GM19351 (cell line): ENCODE results near the gene SCAF11.
"Not testable (repeated sequence)": the region's sequence is repeated elsewhere in the genome, so short reads cannot be mapped to it uniquely, and the experiment has no call there.

Experiments used
- ATAC-seq: cut with Tn5 transposase; IDR thresholded peaks from one replicate; pipeline ENCODE4 v1.9.1; 2021; ENCODE audit warnings: mild to moderate bottlenecking, moderate library complexity; ENCODE audit not compliant: unreplicated experiment

The SCAF11 gene, protein sequence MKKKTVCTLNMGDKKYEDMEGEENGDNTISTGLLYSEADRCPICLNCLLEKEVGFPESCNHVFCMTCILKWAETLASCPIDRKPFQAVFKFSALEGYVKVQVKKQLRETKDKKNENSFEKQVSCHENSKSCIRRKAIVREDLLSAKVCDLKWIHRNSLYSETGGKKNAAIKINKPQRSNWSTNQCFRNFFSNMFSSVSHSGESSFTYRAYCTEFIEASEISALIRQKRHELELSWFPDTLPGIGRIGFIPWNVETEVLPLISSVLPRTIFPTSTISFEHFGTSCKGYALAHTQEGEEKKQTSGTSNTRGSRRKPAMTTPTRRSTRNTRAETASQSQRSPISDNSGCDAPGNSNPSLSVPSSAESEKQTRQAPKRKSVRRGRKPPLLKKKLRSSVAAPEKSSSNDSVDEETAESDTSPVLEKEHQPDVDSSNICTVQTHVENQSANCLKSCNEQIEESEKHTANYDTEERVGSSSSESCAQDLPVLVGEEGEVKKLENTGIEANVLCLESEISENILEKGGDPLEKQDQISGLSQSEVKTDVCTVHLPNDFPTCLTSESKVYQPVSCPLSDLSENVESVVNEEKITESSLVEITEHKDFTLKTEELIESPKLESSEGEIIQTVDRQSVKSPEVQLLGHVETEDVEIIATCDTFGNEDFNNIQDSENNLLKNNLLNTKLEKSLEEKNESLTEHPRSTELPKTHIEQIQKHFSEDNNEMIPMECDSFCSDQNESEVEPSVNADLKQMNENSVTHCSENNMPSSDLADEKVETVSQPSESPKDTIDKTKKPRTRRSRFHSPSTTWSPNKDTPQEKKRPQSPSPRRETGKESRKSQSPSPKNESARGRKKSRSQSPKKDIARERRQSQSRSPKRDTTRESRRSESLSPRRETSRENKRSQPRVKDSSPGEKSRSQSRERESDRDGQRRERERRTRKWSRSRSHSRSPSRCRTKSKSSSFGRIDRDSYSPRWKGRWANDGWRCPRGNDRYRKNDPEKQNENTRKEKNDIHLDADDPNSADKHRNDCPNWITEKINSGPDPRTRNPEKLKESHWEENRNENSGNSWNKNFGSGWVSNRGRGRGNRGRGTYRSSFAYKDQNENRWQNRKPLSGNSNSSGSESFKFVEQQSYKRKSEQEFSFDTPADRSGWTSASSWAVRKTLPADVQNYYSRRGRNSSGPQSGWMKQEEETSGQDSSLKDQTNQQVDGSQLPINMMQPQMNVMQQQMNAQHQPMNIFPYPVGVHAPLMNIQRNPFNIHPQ (N-terminal part only)

DNA sequence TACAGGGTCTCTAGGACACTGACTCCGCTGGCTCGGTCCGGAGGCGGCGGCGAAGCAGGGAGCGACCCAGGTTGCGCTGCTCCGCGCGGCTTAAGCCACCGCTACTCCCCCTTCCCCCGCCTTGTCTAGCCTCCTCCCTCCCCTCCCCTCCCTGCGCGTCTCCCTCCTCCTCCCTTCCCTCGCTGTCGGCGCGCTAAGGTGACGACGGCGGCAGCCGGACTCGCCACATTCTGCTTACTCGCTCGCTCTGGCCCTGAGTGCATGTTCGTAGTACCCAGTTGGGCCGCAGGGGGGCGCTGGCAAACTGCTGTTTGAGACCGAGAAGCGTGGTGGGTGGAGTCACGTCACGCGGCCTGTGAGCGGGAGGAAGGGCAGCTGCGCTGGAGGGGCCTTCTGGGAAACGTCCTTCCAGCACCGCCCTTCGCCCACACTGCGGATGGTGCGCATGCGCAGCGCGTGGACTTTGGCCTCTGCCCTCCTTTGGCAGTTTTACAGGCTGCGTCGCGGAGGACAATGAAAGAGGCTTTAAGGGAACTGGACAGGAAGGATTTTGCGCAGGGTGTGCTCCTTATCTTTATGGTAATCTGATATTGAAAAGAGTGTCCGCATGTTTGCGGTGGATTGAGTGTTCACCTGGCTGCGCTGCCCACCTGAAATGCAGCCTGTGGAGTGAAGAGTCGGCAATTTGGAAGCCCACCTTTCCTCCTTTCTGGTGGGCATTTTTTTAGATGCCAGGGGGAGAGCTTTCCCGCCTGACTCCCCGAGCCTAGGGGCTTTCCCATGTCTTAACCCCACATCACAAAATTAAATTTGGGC lies at the start of gene SCAF11:
Gene SCAF11 (minus strand): TSS at position 107 of the 816 bp plus-strand sequence. CDS start 26,407 bp downstream, outside the sequence.
- ATAC-seq: peak; percentile 64

DNA sequence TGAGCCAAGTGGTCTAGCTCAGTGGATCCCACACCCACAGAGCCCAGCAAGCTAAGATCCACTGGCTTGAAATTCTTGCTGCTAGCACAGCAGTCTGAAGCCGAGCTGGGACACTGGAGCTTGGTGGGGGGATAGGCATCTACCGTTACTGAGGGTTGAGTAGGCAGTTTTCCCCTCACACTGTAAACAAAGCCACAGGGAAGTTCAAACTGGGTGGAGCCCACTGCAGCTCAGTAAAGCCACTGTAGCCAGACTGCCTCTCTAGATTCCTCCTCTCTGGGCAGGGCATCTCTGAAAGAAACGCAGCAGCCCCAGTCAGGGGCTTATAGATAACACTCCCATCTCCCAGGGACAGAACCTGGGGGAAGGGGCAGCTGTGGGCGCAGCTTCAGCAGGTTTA lies 46.7 kb upstream of the SCAF11 start:
- ATAC-seq: not testable (repeated sequence)

DNA sequence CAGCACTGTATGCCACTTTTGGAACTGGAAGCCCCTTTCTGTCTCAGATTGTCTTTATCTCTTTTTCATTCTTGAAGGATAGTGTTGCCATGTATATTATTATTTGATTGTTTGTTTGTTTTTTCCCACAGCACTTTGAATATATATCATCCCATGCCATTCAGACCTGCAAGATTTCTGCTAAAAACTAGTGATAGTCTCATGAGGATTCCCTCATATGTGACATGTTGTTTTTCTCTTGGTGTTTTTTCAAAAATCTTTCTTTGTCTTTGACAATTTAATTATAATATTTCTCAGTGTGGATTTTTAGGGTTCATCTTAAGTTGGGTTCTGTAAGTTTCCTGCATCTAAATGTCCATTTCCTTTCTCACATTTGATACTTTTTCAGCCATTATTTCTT lies 36.8 kb upstream of the SCAF11 start:
- no peak for ATAC-seq

DNA sequence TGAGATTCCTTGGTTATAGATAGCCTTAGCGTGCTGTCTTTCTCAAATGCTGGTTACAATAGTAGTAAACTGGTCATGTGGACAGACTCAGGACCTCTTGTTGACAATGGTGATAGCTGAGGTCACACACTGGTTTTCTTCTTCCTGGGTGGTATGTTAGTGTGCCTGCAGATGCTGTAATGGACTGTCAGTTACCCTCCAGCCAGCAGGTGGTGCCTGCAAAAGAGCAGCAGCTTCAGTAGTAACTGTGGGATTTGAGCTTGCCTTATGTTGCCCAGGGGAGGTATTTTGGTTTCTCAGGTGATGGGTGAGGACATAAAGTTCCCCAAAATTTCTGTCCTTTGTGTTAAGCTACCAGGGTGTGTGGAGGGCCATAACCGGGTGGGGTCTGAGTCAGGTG lies 33.7 kb upstream of the SCAF11 start:
- ATAC-seq: no peak

DNA sequence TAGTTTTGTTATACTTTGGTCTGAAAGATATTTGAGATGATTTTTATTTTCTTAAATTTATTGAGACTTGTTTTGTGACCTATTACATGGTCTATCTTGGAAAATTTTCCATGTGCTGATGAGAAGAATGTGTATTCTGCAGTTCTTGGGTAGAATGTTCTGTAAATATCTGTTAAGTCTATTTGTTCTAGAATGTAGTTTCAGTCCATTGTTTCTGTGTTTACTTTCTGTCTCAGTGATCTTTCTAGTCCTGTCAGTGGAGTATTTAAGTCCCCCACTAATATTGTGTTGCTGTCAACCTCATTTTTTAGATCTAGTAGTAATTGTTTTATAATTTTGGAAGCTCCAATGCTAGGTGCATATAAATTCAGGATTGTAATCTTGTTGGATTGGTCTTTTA lies 30.4 kb upstream of the SCAF11 start:
- no peak for ATAC-seq

DNA sequence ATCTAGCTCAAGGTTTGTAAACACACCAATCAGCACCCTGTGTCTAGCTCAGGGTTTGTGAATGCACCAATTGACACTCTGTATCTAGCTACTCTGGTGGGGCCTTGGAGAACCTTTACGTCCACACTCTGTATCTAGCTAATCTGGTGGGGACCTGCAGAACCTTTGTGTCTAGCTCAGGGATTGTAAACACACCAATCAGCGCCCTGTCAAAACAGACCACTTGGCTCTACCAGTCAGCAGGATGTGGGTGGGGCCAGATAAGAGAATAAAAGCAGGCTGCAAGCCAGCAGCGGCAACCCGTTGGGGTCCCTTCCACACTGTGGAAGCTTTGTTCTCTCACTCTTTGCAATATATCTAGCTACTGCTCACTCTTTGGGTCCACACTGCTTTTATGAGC lies 28.3 kb upstream of the SCAF11 start:
- not testable (repeated sequence) for ATAC-seq

DNA sequence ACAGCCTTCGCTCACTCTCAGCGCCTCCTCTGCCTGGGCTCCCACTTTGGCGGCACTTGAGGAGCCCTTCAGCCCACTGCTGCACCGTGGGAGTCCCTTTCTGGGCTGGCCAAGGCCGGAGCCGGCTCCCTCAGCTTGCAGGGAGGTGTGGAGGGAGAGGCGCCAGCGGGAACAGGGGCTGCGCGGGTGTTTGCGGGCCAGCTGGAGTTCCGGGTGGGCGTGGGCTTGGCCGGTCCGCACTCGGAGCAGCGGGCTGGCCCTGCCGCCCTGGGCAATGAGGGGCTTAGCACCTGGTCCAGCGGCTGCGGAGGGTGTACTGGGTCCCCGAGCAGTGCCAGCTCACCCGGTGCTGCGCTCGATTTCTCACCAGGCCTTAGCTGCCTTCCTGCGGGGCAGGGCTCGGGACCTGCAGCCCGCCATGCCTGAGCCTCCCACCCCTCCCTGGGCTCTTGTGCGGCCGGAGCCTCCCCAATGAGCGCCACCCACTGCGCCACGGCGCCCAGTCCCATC lies 27.5 kb upstream of the SCAF11 start:
- not testable (repeated sequence) for ATAC-seq

DNA sequence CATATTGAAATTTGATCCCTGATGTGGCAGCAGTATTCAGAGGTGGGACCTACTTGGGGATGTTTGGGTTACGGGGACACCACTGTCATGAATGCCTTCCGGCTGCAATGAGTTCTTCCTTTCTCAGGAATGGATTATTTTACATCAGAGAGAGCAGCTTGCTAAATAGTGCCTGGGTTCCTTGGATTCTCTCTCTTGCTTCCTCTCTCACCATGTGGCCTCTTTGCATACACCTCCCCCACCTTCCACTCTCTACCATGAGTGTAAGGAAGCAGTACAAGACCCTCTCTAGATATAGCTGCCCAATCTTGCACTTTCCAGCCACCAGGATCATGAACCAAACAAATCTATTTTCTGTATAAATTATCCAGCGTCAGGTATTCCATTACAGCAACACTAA lies 15.4 kb upstream of the SCAF11 start:
- ATAC-seq: no peak

DNA sequence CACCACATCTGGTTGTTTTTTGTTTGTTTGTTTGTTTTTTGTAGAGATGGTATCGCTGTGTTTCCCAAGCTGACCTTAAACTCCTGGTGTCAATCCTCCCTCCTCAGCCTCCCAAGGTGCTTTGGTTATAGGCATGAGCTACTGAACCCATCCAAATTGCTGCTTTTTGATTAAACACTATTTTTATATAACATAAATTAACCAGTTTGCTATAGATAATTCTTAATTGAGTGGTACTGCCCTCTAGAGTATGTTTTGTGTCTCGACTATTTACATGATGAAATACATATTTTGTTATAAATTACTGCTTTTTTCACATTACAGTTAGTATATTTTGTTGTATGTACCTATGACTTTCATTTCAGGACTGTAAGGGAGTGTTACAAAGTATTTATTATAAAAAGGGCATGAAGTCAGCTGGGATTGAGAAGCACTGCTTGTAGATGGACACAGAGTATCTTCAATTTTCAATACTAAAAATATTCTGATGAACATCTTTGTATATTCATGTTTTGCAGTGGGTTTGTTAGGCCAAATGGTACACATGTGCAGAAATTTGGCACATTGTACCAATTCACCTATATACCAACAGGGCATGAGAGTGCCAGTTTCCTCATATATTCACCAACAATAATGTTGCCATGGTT lies 14.9 kb upstream of the SCAF11 start:
- no peak for ATAC-seq

DNA sequence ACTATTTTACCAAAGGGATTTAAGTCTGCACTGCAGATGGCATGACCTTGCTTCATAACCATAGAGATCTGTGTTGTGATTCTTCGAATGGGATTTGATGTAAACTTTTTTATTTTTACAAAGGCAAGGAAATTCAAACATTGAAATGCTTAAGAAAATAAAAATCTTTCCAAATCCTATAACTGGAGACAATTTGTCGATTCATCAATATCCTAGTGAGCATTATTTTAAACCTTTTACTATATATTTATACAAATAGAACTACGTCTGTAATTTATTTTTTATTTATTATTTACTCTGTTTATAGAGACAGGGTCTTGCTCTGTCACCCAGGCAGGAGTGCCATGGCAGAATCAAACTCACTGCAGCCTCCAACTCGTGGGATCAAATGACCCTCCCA lies 14.3 kb upstream of the SCAF11 start:
- no peak for ATAC-seq

DNA sequence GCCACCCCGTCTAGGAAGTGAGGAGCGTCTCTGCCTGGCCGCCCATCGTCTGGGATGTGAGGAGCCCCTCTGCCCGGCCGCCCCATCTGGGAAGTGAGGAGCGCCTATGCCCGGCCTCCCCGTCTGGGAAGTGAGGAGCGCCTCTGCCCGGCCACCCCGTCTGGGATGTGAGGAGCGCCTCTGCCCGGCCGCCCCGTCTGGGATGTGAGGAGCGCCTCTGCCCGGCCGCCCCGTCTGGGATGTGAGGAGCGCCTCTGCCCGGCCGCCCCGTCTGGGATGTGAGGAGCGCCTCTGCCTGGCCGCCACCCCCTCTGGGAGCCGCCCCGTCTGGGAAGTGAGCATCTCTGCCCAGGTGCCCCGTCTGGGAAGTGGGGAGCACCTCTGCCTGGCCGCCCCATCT lies 9.7 kb upstream of the SCAF11 start:
- ATAC-seq: not testable (repeated sequence)

DNA sequence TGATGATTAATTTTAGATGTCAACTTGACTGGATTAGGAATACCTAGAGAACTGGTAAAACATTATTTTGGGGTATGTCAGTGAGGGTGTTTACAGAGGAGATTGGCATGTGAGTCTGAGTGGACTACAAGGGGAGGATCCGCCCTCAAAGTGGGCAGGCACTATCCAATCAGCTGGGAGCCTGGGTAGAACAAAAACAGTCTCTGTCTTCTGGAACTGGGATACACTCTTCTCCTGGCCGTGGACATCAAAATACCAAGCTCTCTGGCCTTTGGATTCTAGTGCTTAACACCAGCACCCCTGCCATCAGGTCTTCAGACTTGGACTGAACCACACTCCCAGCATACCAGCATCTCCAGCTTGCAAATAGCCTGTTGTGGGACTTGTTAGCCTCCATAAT lies 4.4 kb upstream of the SCAF11 start:
- no peak for ATAC-seq

DNA sequence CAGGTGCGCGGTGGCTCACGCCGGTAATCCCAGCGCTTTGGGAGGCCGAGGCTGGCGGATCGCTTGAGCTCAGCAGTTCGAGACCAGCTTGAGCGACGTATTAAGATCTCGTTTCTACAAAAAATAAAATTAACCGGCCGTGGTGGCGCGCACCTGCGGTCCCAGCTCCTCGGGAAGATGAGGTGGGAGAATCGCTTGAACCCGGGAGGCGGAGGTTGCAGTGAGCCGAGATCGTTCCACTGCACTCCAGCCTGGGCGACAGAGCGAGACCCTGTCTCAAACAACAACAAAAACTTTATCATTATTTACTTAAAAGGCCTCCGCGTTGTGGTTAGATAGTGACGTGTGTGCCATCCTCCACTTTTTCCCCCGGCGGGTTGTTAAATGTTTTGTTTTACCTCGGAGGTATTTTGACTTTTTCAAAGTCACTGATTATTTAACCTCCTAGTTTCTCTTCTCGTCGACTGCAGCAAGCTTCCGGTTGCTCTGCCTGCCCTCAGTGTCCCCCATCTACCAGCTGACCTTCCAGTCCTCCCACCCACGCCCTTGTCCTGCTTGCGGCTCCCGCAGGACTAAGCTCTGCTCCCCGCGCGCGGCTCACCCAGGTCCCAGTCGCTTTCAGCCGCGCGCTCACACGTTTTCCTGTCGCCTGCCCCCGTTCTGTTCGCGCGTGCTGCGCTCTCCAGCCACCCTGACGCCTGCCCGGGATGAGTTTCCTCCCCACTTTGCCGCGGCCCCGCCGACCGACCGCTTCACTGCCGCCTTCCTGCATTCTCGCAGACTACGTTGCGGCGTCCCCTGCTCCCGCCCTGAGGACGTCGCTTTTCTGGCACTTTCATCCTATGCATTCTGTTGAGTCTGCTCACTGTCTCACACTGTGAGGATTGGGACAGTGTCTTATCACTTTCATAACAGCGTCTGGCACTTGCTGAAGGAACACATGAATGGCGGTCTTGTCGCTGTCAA lies 1.2 kb upstream of the SCAF11 start:
- ATAC-seq: peak; percentile 28

DNA sequence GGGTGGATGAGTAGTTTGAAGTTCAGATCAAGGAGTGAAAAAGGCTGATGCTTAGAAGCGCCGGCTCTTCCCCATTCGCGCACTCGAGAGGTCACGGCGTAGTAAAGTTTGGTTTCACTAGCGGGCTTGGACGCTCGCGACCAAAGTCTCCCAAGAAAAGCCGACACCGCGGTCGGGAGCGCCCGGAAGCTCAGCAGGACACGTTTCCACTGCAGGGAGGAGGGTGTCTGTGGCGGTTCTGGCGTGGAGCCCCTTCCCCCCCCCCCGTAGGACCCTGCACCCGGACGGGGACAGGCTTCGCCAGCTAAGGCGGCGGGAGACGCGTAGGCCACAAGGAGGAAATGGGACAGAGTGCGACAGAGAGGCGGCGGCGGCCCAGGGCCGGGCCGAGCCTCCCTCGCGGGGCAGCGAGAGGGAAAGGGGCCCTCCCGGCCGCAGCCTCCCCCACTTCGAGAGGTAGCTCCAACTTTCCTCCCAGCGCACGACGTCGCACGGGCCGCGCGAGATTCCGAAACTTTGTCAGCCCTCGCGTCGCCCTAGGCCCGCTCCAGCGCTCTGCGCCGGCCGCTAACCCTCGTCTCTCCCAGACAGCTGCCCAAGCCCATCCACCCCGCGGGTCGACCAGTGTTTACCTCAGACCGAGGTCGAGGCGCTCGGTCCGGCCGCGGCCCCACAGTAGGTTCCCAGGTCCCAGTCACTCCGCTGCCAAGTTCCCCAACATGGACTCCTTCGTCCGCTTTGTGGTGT lies 480 bp downstream of the SCAF11 start:
- peak; percentile 19 for ATAC-seq

DNA sequence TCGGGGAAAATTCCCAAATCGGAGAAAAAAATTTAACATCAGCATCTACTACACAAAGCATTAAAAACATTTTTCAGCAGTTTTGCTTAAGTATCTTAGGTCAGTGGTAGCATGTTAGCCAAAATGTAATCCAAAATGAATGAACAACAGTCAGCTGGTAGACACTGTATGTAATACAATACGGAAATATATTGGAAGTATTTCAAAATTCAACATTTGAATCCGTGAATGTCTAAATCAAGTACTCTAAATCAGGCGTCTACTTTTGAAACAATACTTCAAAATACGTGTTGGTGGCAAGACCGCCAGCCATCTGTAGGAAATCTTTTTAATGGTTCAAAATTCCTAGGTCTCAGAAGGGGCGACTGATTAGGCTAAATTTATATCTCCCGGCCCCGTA lies 1.1 kb downstream of the SCAF11 start:
- ATAC-seq: no peak

DNA sequence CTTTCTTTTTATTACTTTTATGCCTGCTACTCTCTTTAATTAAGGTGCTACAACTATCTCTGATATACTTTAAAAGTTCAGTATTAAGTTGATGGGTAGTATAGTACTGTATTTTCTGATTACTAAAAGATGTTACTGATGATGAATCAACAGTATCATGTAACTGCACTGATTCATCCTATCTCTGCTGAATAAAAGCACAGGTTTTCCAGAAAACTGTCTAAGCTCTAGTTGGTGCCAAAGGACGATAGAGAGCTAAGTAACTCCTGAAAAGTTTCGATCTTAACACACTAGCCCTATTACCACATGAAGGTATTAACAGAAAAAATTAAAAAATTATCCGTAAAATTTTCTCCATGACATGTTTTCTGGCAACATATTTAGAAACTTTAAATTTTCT lies 2.1 kb downstream of the SCAF11 start:
- no peak for ATAC-seq

DNA sequence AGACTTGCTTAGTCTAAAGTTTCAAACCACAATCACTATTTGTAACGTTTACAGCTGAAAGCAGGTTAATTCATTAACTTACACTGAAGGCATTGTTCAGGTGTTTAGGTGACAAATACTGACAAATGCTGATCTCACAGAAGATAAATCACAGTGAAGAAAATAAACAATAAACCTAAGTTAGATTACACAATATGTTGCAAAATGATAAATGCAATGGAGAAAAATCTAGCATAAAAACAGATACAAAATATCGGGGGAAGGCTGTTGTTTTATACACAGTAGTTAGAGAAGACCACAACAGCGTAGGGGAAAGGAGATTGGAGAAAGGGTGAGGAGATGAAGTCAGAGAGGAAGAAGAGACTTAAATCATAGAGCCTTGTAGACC lies 3.0 kb downstream of the SCAF11 start:
- no peak for ATAC-seq
